GM13976 (cell line): Measurements from ENCODE around the gene PAGR1.

Experiments used
- DNase-seq: peaks from one replicate; pipeline ENCODE4 v3.0.0; 2012; ENCODE audit warnings: low spot score
- CTCF ChIP-seq: IDR thresholded peaks from 2 replicates; pipeline ENCODE4 v1.5.1; 2012; ENCODE audit warnings: borderline replicate concordance, mild to moderate bottlenecking; ENCODE audit not compliant: insufficient read depth; ENCODE audit errors: extremely low read depth, missing control alignments, control extremely low read depth
- in situ Hi-C: fragments of 300-500 bp; cut with MboI; formaldehyde crosslinking; loops from one replicate; pipeline ENCODE4 v1.12.0; 2022; ENCODE audit warnings: low sequenced_read_pairs, mixed read lengths, inconsistent platforms; ENCODE audit not compliant: unreplicated experiment

Gene PAGR1

GRCh38 chr16:29810699-29811169, 5.2 kb upstream of the PAGR1 start:
- in situ Hi-C loops, result no loop called here

DNA sequence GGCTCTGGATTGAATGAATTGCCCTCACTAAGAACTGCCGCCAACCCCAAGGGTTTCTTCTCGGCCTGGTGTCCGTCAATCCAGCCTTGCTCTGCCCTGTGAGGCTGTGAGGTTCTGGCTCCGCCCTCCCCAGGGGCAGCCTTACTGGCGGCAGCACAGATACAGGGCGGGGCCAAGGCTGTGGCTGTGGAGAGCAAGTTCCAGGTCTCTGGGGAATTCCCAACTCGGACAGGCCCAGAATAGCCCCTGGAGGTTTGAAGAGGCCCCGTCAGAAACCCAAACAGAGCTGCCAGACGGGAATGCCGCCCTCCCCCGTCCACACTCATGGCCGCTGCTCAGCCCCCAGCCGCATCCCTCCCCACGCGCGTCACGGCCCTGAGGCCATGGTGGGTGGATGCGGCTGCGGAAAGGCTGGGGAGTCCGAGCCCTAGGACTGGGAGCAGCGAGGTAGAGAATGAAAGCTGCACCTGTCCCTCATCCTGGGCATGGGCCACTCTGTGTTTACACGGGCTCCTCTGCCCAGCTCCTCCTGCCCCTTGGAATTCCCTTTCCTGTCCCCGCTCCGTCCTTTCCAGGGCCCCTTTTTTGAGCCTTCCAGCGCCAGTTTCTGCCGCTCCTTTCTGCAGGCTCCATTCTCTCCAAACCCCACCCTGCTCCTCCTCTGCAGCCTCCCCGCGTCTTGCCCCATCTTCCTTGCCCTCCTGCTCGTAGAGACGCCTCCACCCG, 4.6 kb upstream of the PAGR1 start:
- DNase-seq, result peak; percentile 92
- TF ChIP-seq CTCF, result no peak
- in situ Hi-C loops, result no loop called here

More at GRCh38 chr16:29810699-29811169, 5.2 kb upstream of the PAGR1 start:
- TF ChIP-seq CTCF, result no peak
- no peak for DNase-seq

DNA sequence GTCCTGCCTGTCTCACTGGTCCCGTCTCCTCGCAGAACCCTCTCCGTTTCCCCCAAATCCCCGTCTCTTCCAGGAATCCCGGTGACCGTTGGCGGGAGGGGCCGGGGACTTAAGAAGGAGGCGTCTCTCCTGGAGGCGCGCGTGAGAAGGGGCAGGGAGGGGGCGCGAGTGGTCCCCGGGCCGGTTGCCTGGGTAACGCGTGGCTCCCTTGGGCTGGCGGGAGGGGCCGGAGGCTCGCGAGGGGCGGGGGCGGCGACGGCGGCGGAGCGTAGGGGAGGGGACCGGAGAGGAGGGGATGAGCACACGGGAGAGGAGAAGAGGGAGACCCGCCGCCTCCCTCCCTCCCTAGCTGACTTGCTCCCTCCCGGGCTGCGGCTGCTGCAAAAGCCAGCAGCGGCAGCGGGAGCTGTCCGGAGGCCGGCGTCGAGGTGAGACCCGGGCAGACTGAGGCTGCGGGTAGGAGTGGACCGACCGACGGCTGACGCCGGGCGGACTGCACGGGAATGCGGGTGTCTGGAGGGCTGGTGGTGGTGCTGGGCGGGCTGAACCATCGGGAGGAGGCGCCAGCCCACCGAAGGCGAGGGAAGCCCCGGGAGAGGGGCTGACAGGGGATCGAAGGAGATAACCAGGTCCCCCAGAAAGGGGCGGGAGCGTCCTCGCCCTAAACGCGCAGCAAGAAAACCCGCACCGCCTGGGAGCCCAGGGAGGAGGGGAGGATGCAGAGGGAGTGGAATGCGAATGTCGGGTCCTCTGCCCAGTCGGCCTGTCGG, 3.9 kb upstream of the PAGR1 start, which contains the start of gene PRRT2:
Gene PRRT2, plus strand, starts transcription at position 298 of the 770 bp plus-strand sequence. CDS start 862 bp downstream, outside the sequence.
- in situ Hi-C loops, result no loop called here
- DNase-seq, result peak; percentile 65

DNA sequence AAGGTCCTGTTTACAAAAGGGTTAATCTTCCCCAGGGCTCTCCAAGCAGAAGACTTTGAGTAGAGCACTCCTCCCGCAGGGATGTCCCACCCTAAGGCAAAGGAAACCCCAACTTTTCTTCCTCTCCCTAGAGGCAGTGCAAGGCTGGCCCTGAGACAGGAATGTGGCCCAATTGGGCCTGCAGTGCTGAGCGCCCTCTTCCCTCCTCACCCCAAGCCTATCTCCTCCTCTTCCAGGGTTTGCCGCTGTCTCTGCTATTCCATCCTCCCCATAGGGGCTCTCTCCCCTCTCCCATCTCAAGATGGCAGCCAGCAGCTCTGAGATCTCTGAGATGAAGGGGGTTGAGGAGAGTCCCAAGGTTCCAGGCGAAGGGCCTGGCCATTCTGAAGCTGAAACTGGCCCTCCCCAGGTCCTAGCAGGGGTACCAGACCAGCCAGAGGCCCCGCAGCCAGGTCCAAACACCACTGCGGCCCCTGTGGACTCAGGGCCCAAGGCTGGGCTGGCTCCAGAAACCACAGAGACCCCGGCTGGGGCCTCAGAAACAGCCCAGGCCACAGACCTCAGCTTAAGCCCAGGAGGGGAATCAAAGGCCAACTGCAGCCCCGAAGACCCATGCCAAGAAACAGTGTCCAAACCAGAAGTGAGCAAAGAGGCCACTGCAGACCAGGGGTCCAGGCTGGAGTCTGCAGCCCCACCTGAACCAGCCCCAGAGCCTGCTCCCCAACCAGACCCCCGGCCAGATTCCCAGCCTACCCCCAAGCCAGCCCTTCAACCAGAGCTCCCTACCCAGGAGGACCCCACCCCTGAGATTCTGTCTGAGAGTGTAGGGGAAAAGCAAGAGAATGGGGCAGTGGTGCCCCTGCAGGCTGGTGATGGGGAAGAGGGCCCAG, 3.0 kb upstream of the PAGR1 start:
- no peak for TF ChIP-seq CTCF
- in situ Hi-C loops, result no loop called here

More for the DNA sequence above, 3.9 kb upstream of the PAGR1 start, which contains the start of gene PRRT2:
- TF ChIP-seq CTCF, result no peak

GRCh38 chr16:29813644-29814562, 2.0 kb upstream of the PAGR1 start:
- no peak for TF ChIP-seq CTCF
- DNase-seq, result no peak
- in situ Hi-C loops, result no loop called here

More for the DNA sequence above, 3.0 kb upstream of the PAGR1 start:
- no peak for DNase-seq
